Right ventricle myocardium superior (tissue), 1 donor: ENCODE measurements around the gene USP6NL. TPM values are rescaled to one million over a fixed set of nuclear protein-coding genes. Genes with fewer than 3 reads are reported as not detected.

Experiments used
- ATAC-seq: fragments of 200-7000 bp; cut with Tn5 transposase; one replicate; pipeline ENCODE4 v1.9.1; 2020; ENCODE audit warnings: mild to moderate bottlenecking; ENCODE audit not compliant: poor library complexity
- DNase-seq: peaks from one replicate; pipeline ENCODE4 v3.0.0-alpha.2; 2020
- intact Hi-C: fragments of 100-400 bp; cut with DNase I; formaldehyde crosslinking; loops from one replicate; pipeline ENCODE4 v1.11.2; 2022
- total RNA-seq: library from RNA; stranded (reverse); fragmentation: NEBNext Ultra II Directional; extraction: Animal tissue kit (Norgen Biotek cat#: 25700); gene quantifications from one replicate; pipeline ENCODE4 v1.2.1, GENCODE V29; 2021
- donor health status: DM: no; HTN: yes; CAD: no; lungs with severe emphysema.

Gene USP6NL
- total RNA-seq, 1 donor from 2014 or later: 5.2 TPM

- no peak for ATAC-seq
These were observed 14.6 kb upstream of the USP6NL start for GRCh38 chr10:11626071-11626470.

GRCh38 chr10:11625019-11625735, 13.7 kb upstream of the USP6NL start:
- intact Hi-C loops: no loop called here
- no peak for ATAC-seq

More at GRCh38 chr10:11626071-11626470, 14.6 kb upstream of the USP6NL start:
- intact Hi-C loops: no loop called here
- no peak for DNase-seq

DNA sequence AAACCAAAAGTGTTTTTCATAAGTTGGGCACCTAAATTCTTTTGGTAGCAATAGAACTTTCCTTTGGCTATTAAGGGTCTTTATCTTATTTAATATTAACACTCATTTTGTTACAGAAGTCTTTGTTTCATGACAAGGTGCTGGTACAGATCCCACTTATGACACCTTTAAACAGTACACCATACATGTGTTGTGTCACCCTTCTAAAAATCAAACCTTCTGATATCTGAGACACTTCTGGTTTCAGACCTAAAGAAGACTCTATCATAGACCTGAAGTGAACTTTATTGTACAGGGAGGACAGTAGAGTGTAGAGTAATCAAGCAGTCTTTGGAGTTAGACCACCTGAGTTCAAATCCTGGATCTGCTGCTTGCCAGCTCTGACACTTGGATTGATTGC, 5.8 kb upstream of the USP6NL start:
- no peak for DNase-seq
- ATAC-seq: no peak
- intact Hi-C loops: loop anchor here (10.0 kb wide), 2 partner anchors 92 to 138 kb away; no protein-coding TSS in a partner anchor

More at GRCh38 chr10:11625019-11625735, 13.7 kb upstream of the USP6NL start:
- no peak for DNase-seq

DNA sequence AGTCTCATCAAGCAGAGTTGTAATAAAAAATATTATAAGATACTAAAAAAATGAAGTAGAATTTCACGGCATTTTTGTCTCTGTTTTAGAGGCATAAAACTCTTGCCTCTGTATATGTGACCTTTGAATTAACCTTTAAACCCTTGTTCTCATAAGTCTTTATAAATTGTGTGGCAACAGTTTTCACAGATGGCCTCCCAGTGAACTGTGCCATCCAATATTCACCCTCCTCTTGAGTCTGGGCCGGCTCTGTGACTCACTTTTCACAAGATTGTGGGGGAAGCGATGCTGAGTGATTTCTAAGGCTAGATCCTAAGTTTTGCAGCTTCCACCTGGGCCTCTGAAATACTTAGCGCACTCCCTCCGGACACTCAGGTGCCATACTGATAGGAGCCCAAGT, 4.6 kb upstream of the USP6NL start:
- intact Hi-C loops: loop anchor here (10.0 kb wide), 2 partner anchors 91 to 139 kb away; no protein-coding TSS in a partner anchor
- ATAC-seq: no peak
- DNase-seq: no peak

- DNase-seq (no peak), ATAC-seq (no peak)
- intact Hi-C loops: loop anchor here (10.0 kb wide), 2 partner anchors 91 to 139 kb away; no protein-coding TSS in a partner anchor
These were observed 3.9 kb upstream of the USP6NL start for GRCh38 chr10:11615396-11615795.

- ATAC-seq (peak; percentile 7), DNase-seq (no peak)
- intact Hi-C loops: loop anchor here (10.0 kb wide), 2 partner anchors 88 to 142 kb away; no protein-coding TSS in a partner anchor
These were observed 861 bp upstream of the USP6NL start for GRCh38 chr10:11612021-11613001.

GRCh38 chr10:11610826-11611247, 613 bp downstream of the USP6NL start:
- intact Hi-C loops: loop anchor here (10.0 kb wide), 2 partner anchors 86 to 144 kb away; no protein-coding TSS in a partner anchor
- ATAC-seq (no peak), DNase-seq (peak; percentile 56)

DNA sequence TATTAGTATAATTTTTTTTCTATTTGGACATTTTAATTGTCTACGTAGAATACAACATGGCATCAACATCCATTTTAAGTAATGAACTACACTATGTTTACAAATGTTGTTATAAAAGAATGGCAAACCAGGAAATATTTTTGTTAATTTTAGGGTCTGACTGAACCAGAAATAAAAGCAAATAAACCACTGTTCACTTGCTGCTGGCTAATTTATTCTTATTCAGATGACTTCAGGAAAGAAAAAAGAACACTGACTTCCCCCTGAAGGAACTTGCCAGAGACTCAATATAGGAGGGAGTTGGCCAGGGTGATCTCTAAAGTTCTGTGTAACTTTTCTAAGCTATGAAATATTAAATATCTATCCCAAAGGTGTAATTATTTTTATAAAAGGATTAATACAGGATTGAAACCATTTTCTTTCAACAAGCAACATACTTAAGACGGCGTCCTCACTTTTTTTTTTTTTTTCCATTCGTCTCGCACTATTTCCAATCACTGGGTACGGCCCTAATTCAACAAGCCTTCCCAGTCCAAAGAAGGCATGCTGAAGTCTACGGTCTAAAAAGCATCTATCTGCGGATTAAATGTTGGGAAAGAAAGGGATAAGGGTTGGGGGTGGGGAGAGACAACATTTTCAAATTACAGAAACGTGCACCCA, 1.2 kb downstream of the USP6NL start:
- ATAC-seq (no peak), DNase-seq (no peak)
- intact Hi-C loops: loop anchor here (10.0 kb wide), 2 partner anchors 85 to 145 kb away; no protein-coding TSS in a partner anchor

DNA sequence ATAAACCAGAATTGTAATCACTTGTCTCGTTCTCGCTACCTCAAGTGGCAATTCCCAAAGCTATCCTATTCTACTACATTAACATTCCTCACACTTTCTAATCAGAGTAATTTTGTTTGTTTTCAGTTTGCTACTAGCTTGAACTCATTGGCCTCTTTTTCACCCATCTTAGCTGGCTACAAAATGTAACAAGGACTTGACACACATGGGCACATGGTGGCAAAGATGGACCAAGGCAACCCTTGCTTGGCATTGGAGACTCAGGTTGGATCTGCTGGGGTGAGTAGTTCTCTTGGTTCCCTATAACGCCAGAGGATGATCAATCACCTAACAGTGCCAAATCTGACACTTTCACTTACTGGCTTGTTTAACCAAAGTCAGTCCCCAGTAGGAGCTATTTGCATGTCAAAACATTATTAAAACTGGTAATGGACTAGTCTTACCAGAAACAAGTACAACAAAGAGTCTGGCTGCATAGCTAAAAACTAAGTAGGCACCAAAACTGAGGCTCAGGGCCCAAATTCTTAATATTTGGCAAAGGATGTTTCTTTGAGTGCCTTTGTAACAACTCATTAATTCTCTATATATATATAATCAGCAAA, 1.9 kb downstream of the USP6NL start:
- DNase-seq (no peak), ATAC-seq (no peak)
- intact Hi-C loops: loop anchor here (10.0 kb wide), 2 partner anchors 85 to 145 kb away; no protein-coding TSS in a partner anchor

- DNase-seq: no peak
- no peak for ATAC-seq
- intact Hi-C loops: no loop called here
These were observed 2.4 kb downstream of the USP6NL start for GRCh38 chr10:11609052-11609451.

DNA sequence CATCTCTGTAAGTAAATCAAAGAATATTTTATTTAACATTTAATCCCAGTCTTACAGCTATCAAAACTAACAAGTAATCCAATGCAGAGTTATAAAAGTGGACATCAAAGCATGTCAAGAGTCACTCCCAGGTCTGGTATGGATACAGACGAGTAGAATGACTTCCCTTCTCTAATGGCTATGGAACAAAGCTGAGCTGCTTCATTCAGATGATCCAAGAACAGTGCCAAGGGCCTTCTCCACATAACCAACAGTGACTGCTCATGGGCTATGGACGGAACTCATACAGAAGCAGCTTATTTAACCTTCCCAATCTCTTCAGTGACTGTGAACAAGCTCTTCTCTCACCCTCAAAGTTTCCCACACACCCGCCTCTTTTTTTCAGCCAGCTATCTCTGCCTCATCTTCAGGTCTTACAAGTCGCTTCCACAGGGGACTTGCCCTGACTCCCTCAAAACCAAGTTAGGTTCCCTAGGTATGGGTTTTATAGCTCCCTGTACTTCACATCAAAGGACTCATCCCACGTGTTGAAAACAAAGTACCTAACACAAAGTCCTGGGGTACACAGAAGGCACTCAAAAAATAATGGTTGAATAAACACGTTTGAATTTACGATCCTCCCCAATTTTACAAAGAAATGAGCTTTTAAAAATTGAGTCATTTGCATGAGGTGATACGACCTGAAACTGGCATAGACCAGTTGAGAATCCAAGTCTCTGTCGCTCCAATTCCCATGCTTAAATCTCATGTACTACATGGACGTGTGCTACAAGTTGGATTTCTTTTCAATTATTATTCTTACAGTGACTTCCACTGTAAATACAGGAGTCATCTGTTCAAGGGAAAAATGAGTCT, 3.1 kb downstream of the USP6NL start:
- no peak for DNase-seq
- intact Hi-C loops: no loop called here
- ATAC-seq: no peak

GRCh38 chr10:11605807-11606408, 5.5 kb downstream of the USP6NL start:
- intact Hi-C loops: no loop called here

DNA sequence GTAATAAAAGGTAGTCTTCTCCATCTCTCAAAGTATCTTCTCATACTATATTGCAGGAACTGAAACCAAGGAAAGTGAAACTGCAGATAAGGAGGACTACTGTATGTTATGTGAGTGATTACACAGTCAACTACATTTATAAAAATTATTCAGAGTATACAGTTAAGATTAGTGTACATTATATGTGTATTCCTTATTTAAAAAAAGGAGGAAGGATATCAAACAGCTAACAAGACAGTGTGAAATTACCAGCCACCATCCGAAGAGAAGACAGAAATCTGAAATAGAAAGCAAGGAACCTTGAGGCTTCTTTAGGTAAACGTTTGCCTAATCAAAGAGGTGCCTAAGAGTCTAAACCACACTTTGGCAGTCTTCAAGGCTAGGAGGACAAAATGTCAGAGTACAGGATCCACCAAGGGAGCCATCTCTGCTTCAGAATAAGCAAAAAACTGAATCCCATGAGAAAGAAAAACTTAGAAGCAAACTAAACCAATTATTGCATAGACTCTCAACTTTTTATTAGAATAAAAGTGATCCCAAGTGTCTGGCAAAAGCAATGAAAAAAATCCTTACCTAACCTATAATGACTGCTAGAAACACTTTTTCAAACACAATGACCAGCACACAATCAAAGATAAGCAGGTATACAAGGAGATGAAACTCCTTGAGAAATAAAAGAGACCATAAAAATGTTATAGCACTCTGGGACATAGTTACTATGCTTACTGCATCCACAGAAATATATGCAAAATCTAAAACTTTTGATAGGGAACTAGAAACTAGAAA, 6.4 kb downstream of the USP6NL start:
- intact Hi-C loops: no loop called here
- DNase-seq (no peak), ATAC-seq (no peak)

More at GRCh38 chr10:11605807-11606408, 5.5 kb downstream of the USP6NL start:
- DNase-seq (no peak), ATAC-seq (no peak)

- DNase-seq (no peak), ATAC-seq (no peak)
- intact Hi-C loops: no loop called here
These were observed 7.7 kb downstream of the USP6NL start for GRCh38 chr10:11603741-11604140.

- intact Hi-C loops: no loop called here
- ATAC-seq: no peak
- no peak for DNase-seq
These were observed 8.4 kb downstream of the USP6NL start for GRCh38 chr10:11602919-11603523.

- no peak for DNase-seq
- ATAC-seq: no peak
- intact Hi-C loops: no loop called here
These were observed 9.1 kb downstream of the USP6NL start for GRCh38 chr10:11602358-11602757.
